GM18870 (cell line): ENCODE data around the gene NAT10.

ENCODE experiments used
- ATAC-seq: cut with Tn5 transposase; IDR thresholded peaks from one replicate; pipeline ENCODE4 v1.9.1; 2021; ENCODE audit warnings: moderate library complexity; ENCODE audit not compliant: unreplicated experiment

The NAT10 gene

GRCh38 chr11:34185926-34186841 is 80.8 kb downstream of the NAT10 start:
- no peak for ATAC-seq

- no peak for ATAC-seq
Observed at GRCh38 chr11:34188181-34188580, 82.8 kb downstream of the NAT10 start.

- ATAC-seq, result no peak
Observed at GRCh38 chr11:34189191-34189590, 83.8 kb downstream of the NAT10 start.

GRCh38 chr11:34190192-34191139 is 85.0 kb downstream of the NAT10 start:
- ATAC-seq, result peak; percentile 48

DNA sequence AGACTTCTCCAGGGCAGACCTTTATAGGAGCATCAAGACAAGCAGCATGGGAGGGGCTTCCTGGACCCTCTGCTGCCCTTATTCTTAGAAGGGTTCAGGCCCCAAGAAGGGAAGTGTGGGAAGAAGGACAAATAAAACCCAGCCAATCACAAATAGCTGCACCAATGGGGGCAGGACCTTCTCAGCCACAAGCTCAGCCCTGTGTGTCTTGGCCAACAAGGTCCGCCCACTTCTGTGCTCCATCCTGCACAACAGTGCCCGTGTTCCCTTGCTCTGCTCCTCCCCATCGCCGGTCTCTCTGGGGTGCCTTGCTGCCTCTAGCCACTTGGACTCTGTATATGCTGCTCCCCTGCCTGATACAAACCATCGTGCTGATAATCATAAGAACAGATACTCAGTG is 86.1 kb downstream of the NAT10 start:
- no peak for ATAC-seq

DNA sequence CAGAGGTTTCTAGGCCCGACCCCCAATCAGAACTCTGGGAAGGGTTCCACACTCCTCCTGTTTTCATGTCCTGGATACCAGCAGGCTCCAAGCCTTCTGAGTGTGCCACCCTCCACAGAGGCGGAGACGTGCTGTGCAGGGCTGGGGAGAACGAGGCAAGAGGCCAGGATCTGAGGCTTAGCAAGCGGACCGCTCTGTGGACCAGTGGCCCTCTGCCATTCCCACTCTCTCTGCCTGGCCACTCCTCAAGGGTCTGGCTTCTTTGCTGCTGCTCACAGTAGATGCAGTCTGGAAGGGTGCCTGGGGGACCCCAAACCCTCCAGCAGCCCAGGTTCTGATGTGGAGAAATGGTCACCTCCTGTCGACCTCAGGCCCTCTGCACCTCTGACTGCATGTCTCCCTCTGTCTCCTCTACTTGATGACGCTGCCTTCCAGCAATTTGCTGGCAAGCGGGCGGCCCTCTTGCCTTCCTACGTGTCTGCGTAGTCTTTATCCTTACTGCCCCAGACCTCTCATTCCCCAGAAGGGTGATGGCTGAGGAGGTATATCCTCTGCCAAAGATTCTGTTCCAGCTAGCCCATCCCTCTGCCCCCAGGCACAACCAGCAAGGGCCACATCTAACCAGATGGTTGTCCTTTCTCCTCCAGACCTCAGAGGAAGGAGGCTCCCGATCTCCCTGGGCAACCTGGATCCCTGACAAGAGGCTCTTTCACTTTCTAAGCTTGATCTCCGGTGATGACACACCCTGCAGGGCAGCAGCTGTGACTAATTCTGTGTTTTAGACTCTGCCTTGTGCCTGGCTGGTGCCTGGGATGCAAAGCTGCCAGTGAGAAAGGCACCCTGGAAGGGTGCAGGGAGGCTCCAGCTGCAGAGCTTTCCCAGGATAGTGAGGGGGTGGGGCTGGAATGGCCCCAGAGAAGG is 87.3 kb downstream of the NAT10 start:
- no peak for ATAC-seq

GRCh38 chr11:34194576-34195335 is 89.3 kb downstream of the NAT10 start:
- no peak for ATAC-seq
